ENCODE data around the gene RNF8.
"Not testable (repeated sequence)": the region's sequence is repeated elsewhere in the genome, so short reads cannot be mapped to it uniquely, and the experiment has no call there.

Gene RNF8

GRCh38 chr6:37321516-37322415 lies 32.0 kb upstream of the RNF8 start:
- in situ Hi-C loops (cut with MboI; ENCODE audit: low sequenced_read_pairs), result no loop called here

DNA sequence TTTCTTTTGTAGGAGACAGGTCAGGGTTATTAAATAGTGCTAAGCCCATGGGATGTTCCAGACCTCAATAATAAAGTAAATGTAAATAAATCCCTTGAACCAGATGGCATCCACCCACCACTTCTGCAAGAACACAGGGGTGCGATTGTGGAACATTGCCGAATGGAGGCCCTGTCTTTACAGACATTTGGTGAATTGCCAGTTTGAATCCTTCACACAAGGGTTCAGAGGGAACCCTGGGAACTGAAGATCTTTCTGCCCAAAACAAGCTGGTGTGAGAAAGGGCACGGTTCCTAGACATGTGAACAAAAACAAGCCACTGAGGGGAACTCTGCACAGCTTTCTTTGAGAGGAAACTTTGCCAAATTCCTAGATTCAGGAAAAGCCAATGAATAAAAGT lies 30.2 kb upstream of the RNF8 start:
- in situ Hi-C loops (cut with MboI; ENCODE audit: low sequenced_read_pairs), result no loop called here

- in situ Hi-C loops (cut with MboI; ENCODE audit: low sequenced_read_pairs), result no loop called here
Measured at GRCh38 chr6:37324131-37325033, 29.4 kb upstream of the RNF8 start.

- in situ Hi-C loops (cut with MboI; ENCODE audit: low sequenced_read_pairs), result not testable (repeated sequence)
Measured at GRCh38 chr6:37330345-37330744, 23.4 kb upstream of the RNF8 start.

GRCh38 chr6:37331047-37331446 lies 22.7 kb upstream of the RNF8 start:
- in situ Hi-C loops (cut with MboI; ENCODE audit: low sequenced_read_pairs), result no loop called here

DNA sequence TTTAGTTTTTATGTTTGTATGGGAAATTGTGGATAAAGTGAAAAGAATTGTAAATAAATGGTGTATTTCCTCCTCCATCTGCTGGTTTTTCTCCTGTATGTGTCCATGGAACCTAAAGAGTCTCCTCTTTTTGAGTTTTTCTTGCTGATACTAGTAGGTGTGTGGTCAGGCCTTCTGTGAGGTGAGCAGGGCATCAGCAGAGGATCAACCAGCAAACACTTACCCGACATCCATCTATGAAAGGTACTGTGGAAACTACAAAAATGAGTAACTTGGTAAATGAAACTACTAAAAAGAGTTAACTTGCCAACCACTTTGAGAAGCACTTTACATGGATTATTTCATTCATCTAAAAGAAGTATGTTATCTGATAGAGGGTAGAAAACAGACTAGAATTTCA lies 20.9 kb upstream of the RNF8 start:
- in situ Hi-C loops (cut with MboI; ENCODE audit: low sequenced_read_pairs), result no loop called here

DNA sequence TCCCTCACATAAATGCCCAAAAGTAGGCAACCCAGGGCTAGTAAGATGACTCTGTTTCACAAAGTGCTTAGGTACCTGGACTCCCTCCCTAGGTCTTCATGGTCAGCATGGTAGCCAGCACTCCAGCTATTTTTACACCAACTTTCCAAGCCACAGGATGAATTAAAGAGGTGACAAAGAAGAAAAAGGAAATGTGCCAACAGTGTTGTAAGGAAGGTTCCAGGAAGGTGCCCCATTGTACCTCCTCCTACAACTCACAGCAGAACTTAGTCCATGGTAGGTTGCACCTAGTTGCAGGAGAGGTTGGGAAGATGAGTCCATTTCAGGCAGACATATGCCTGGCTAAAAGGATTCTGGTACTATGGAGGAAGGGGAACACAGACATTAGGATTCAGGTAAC lies 19.7 kb upstream of the RNF8 start:
- in situ Hi-C loops (cut with MboI; ENCODE audit: low sequenced_read_pairs), result no loop called here

GRCh38 chr6:37338317-37338716 lies 15.5 kb upstream of the RNF8 start:
- in situ Hi-C loops (cut with MboI; ENCODE audit: low sequenced_read_pairs), result not testable (repeated sequence)

DNA sequence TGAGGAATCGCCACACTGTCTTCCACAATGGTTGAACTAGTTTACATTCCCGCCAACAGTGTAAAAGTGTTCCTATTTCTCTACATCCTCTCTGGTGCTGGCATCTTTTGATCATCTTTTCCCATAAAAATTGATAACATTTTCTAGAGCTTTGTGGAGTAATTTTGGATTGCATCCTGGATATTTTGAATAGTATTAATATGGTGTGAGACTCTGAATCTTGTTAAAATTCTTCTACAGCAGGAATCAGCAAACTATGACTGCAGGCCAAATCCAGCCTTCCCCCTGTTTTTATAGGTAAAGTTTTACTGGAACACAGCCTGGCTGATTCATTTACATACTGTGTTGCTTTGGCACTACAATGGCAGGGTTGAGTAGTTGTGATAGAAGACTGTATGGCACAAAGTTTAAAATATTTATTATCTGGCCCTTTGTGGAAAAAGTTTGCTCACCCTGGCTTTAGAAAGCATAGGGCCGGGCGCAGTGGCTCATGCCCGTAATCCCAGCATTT lies 15.0 kb upstream of the RNF8 start:
- in situ Hi-C loops (cut with MboI; ENCODE audit: low sequenced_read_pairs), result no loop called here

- in situ Hi-C loops (cut with MboI; ENCODE audit: low sequenced_read_pairs), result no loop called here
Measured at GRCh38 chr6:37339741-37340638, 13.8 kb upstream of the RNF8 start.

DNA sequence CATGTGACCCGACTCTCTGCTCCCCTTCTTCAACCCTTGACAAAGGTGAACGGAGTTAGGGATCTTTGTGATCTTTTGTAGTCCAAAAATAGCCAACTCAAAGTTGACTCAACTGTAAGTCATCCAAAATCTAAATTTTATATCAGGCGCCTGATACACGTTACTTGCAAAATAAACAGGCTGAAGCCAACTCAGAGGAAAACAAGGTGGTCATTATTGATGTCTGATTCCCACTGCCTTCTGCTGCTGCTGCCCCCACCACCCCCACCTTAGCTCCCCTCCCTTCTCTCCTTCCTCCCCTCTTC lies 13.2 kb upstream of the RNF8 start:
- in situ Hi-C loops (cut with MboI; ENCODE audit: low sequenced_read_pairs), result no loop called here

DNA sequence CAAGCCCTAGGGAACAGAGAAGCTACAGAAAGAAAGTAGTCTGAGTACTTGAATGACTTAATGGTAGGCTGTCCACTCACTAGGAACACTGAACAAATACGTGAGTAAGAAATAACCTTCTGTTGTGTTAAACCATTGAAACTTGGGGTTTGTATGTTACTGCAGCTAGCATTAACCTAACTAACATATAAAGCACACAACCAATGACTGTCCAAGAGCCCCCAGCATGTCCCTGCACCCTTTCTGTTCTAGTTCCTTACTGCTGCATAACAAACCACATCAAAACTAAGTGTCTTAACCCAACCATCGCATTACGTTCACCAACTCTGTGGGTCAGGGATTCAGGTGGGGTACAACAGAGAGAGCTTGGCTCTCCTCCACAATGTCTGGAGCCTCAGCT lies 10.5 kb upstream of the RNF8 start:
- in situ Hi-C loops (cut with MboI; ENCODE audit: low sequenced_read_pairs), result no loop called here

DNA sequence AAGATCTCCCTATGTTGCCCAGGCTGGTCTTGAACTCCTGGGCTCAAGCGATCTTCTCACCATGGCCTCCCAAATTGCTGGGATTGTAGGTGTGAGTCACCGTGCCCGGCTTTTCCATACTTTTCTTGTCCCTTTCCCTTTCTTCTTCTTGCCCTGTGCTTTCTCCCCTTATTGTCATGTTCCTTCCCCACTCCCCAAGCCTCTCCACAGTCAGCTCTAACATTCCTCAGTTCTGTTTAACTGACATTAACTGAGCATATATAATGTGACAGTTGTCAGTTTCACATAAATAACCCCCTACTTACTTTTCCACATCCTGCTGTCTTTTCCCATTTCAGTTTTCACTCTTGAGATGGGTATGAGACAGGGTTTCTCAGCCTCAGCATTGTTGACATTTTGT lies 9.5 kb upstream of the RNF8 start:
- in situ Hi-C loops (cut with MboI; ENCODE audit: low sequenced_read_pairs), result no loop called here

- in situ Hi-C loops (cut with MboI; ENCODE audit: low sequenced_read_pairs), result not testable (repeated sequence)
Measured at GRCh38 chr6:37345804-37346203, 8.0 kb upstream of the RNF8 start.

DNA sequence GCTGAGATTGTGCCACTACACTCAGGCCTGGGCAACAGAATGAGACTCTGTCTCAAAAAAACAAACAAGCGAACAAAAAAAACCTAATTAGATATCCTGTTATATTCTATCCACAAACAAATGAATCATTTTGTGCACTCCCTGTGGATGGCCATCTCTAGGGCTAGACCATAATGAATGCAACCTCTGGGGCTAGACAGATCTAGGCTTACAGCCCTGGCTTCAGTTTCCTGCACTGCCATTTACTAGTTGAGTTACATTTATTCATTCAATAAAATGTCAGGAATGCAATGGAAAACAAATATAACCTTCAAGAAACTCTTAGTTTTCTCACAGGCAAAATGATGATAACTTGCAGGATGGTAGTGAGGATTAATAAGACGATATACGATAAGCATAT lies 6.6 kb upstream of the RNF8 start:
- in situ Hi-C loops (cut with MboI; ENCODE audit: low sequenced_read_pairs), result no loop called here

DNA sequence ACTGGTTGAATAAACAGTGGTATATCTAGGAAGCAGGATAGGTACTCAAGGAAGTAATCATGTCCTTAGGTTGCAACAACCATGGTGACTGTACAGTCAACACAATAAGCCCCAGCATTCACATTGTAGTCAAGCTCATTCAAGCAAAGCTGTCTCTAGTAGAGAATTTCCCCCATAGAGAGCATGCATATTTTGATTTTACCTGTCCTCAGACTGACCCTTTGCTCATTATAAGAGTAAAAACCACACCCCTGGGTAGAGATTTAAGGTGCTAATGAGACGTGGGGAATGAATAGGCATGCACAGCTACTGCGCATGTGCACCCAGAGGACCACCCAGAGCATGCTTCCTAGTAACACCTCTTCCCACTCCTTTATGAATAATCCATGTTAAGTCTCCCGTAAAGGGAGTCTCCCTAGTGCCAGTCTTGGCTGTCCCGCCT lies 6.1 kb upstream of the RNF8 start:
- in situ Hi-C loops (cut with MboI; ENCODE audit: low sequenced_read_pairs), result no loop called here

- in situ Hi-C loops (cut with MboI; ENCODE audit: low sequenced_read_pairs), result no loop called here
Measured at GRCh38 chr6:37351027-37351426, 2.8 kb upstream of the RNF8 start.

DNA sequence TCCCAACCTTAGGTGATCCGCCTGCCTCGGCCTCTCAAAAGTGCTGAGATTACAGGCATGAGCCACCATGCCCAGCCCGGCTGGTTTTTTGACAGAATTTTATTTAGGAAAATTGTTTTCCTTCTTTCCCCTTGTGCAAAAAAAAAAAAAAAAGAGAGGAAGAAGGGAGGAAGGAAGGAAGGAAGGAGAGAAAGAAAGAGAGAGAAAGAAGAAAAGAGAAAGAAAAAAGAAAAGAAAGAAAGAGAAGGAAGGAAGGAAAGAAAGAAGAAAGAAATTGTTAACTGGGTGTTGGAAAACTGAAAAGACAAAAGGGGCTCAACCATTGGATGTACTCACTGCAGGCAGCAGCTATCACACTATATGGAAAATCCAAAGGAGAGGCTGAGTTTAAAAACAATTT lies 1.4 kb upstream of the RNF8 start:
- in situ Hi-C loops (cut with MboI; ENCODE audit: low sequenced_read_pairs), result no loop called here

- in situ Hi-C loops (cut with MboI; ENCODE audit: low sequenced_read_pairs), result no loop called here
Measured at GRCh38 chr6:37354526-37355384, 972 bp downstream of the RNF8 start.

- in situ Hi-C loops (cut with MboI; ENCODE audit: low sequenced_read_pairs), result no loop called here
Measured at GRCh38 chr6:37357288-37357687, 3.5 kb downstream of the RNF8 start.
